OCI-LY7 (cell line): ENCODE data around the gene PCNX2.

Experiments
- CTCF ChIP-seq: fragments of 200-600 bp; sonication (generic); conservative IDR thresholded peaks from 2 replicates; pipeline ENCODE4 v1.5.1; 2014; ENCODE audit warnings: mild to moderate bottlenecking, antibody characterized with exemption, low read length, moderate library complexity, mixed read lengths
- EZH2phosphoT487 ChIP-seq: fragments of 200-600 bp; sonication (generic); IDR thresholded peaks from 2 replicates; pipeline ENCODE4 v1.6.1; 2018; ENCODE audit warnings: low read depth, borderline replicate concordance, mild to moderate bottlenecking, mixed run types, antibody characterized with exemption, low read length, moderate library complexity, mixed read lengths

- TF ChIP-seq CTCF (no peak), EZH2phosphoT487 (no peak)
Measured at GRCh38 chr1:233166896-233167295, 128.6 kb downstream of the PCNX2 start.
